GM12878 (cell line): ENCODE measurements around the gene XPO5. TPM values are rescaled to one million over a fixed set of nuclear protein-coding genes. Genes with fewer than 3 reads are reported as not detected.

ENCODE experiments used
- ATAC-seq: fragments of 200-7000 bp; cut with Tn5 transposase; 3 replicates; pipeline ENCODE4 v1.9.1; 2020; ENCODE audit warnings: mild to moderate bottlenecking, moderate library complexity
- BruUV-seq: library from RNA; stranded (reverse); fragments of 400-500 nt; replicated peaks from 2 replicates; lab custom pipeline; 2021; lab: Mats Ljungman, UMichigan
- CTCF ChIA-PET: fragments of 300-600 bp; sonication (Branson Sonifier 250); formaldehyde crosslinking; extraction: SDS; loops from one replicate; lab custom pipeline; 2021; ENCODE audit warnings: inconsistent platforms; lab: Yijun Ruan, JAX
- POLR2A ChIA-PET: fragments of 350-600 bp; formaldehyde crosslinking; extraction: SDS; loops from one replicate; lab custom pipeline; 2021; ENCODE audit warnings: inconsistent platforms; lab: Charles Lee
- RAD21 ChIA-PET: fragments of 300-600 bp; sonication (Branson Sonifier 250); formaldehyde crosslinking; loops from one replicate; lab custom pipeline; 2023; ENCODE audit warnings: antibody characterized with exemption; ENCODE audit not compliant: unreplicated experiment; lab: Charles Lee
- SMC1A ChIA-PET: fragments of 300-600 bp; sonication (Branson Sonifier 250); formaldehyde crosslinking; loops from one replicate; lab custom pipeline; 2023; ENCODE audit not compliant: unreplicated experiment, uncharacterized antibody; lab: Charles Lee
- DNase-seq: peaks from one replicate; pipeline ENCODE4 v3.0.0-alpha.2; 2011; ENCODE audit warnings: low read depth, low spot score
- FAIRE-seq: peaks from 3 replicates; lab custom pipeline; 2011; peaks lifted over from hg19 to GRCh38; lab: Jason Lieb, UNC
- H2AFZ ChIP-seq: 2 replicates; pipeline ENCODE4 v1.6.0; 2011; ENCODE audit warnings: low read depth, low read length, control low read depth; ENCODE audit not compliant: control insufficient read depth
- H3K27ac ChIP-seq: 2 replicates; pipeline ENCODE4 v1.5.1; 2011; ENCODE audit warnings: control low read depth; ENCODE audit not compliant: control insufficient read depth, insufficient read depth
- H3K27me3 ChIP-seq, 2 experiments: replicated peaks in 1 of 2; 2 replicates each; pipeline versions ENCODE4 v1.6.0 to v1.6.1; 2011; ENCODE audit warnings: low read length in 1 of 2; ENCODE audit not compliant: control insufficient read depth in 2 of 2, insufficient read depth in 2 of 2
- H3K36me3 ChIP-seq, 2 experiments: 2 replicates each; pipeline ENCODE4 v1.5.1; 2011; ENCODE audit warnings: low read length in 1 of 2; ENCODE audit not compliant: control insufficient read depth in 2 of 2, insufficient read depth in 2 of 2
- H3K4me1 ChIP-seq: 2 replicates; pipeline ENCODE4 v1.6.1; 2011; ENCODE audit warnings: mild to moderate bottlenecking, low read length, moderate library complexity, mixed read lengths; ENCODE audit not compliant: control insufficient read depth, insufficient read depth
- H3K4me2 ChIP-seq: 2 replicates; pipeline ENCODE4 v1.6.0; 2011; ENCODE audit warnings: control low read depth; ENCODE audit not compliant: control insufficient read depth, insufficient read depth
- H3K4me3 ChIP-seq: fragments of 200-600 bp; sonication (generic); 2 replicates; pipeline ENCODE4 v1.5.1; 2016
- H3K79me2 ChIP-seq: 2 replicates; pipeline ENCODE4 v1.6.0; 2011; ENCODE audit warnings: low read length; ENCODE audit not compliant: control insufficient read depth, insufficient read depth
- H3K9ac ChIP-seq: 2 replicates; pipeline ENCODE4 v1.8.0; 2011; ENCODE audit warnings: low read length, control low read depth, mixed read lengths; ENCODE audit not compliant: control insufficient read depth, insufficient read depth
- H3K9me3 ChIP-seq: replicated peaks from 3 replicates; pipeline ENCODE4 v1.5.1; 2011; ENCODE audit warnings: mild to moderate bottlenecking, low read length; ENCODE audit not compliant: control insufficient read depth, insufficient read depth
- H4K20me1 ChIP-seq: 2 replicates; pipeline ENCODE4 v1.6.0; 2011; ENCODE audit not compliant: control insufficient read depth, insufficient read depth
- BCL3 ChIP-seq: IDR thresholded peaks from 2 replicates; pipeline ENCODE4 v1.6.1; 2011; ENCODE audit warnings: borderline replicate concordance, low read depth, mild to moderate bottlenecking, moderate library complexity, low read length; ENCODE audit not compliant: insufficient read depth, poor library complexity, severe bottlenecking
- EP300 ChIP-seq, 2 experiments: fragments of 150-350 bp in 1 of 2; IDR thresholded peaks; 2 replicates each; pipeline ENCODE4 v1.6.1; 2011 to 2012; ENCODE audit warnings: low read depth in 2 of 2, low read length in 2 of 2, borderline replicate concordance in 1 of 2, improper control_type of control experiment in 1 of 2, inconsistent platforms in 1 of 2; ENCODE audit not compliant: control insufficient read depth in 1 of 2
- MYC ChIP-seq: IDR thresholded peaks from 2 replicates; pipeline ENCODE4 v1.6.1; 2011; ENCODE audit warnings: mild to moderate bottlenecking, low read length, moderate library complexity, inconsistent platforms; ENCODE audit not compliant: insufficient read depth, insufficient replicate concordance, insufficient read length, severe bottlenecking
- NFYA ChIP-seq: IDR thresholded peaks from 2 replicates; pipeline ENCODE4 v1.6.1; 2011; ENCODE audit warnings: low read depth, mild to moderate bottlenecking, low read length, improper control_type of control experiment, borderline replicate concordance
- NR2F1 ChIP-seq: fragments of 450-650 bp; conservative IDR thresholded peaks from 2 replicates; pipeline ENCODE4 v1.6.1; 2017; ENCODE audit warnings: mild to moderate bottlenecking
- POLR2A ChIP-seq: IDR thresholded peaks from 2 replicates; pipeline ENCODE4 v1.6.1; 2011; ENCODE audit warnings: low read depth, mild to moderate bottlenecking, low read length
- POLR2AphosphoS5 ChIP-seq: IDR thresholded peaks from 2 replicates; pipeline ENCODE4 v1.6.1; 2011; ENCODE audit warnings: mild to moderate bottlenecking, low read length, inconsistent platforms
- TBL1XR1 ChIP-seq: IDR thresholded peaks from 2 replicates; pipeline ENCODE4 v1.6.1; 2012; ENCODE audit warnings: low read depth, low read length, improper control_type of control experiment
- USF2 ChIP-seq: IDR thresholded peaks from 2 replicates; pipeline ENCODE4 v1.6.1; 2011; ENCODE audit warnings: low read depth, low read length, improper control_type of control experiment, borderline replicate concordance
- WGBS: methylation state at CpG from one replicate; pipeline ENCODE4 v1.1.6; 2016; ENCODE audit warnings: low lambda C conversion rate; ENCODE audit not compliant: insufficient replicate concordance, insufficient coverage; ENCODE audit errors: missing lambda C conversion rate; 5-methylcytosine and 5-hydroxymethylcytosine counted together
- in situ Hi-C: fragments of 300-500 bp; cut with MboI; formaldehyde crosslinking; loops from 9 replicates; pipeline ENCODE4 v1.14.3; 2018; ENCODE audit warnings: mixed read lengths
- intact Hi-C: fragments of 100-400 bp; cut with micrococcal nuclease; formaldehyde crosslinking; loops from one replicate; pipeline ENCODE4 v1.14.2; 2022; ENCODE audit not compliant: unreplicated experiment
- polyA plus RNA-seq, 11 experiments: library from polyadenylated mRNA; depleted of rRNA in 4 of 11; unstranded in 6 of 11; stranded (reverse) in 5 of 11; fragments of >200 nt; fragmentation: Nextera tagmentation in 4 of 11; fragmentation: Illumina TruSeq in 1 of 11; extraction: Ambion mirVana in 4 of 11; extraction: Trizol in 1 of 11; gene quantifications; 1 replicate in 1 of 11; 2 replicates in 10 of 11; pipeline versions ENCODE4 v1.2.1 to v1.2.3, GENCODE V29; 2011 to 2016; ENCODE audit warnings: inconsistent platforms in 2 of 11, missing spikeins in 2 of 11, low read depth in 1 of 11
- total RNA-seq, 4 experiments: library from RNA; depleted of rRNA in 3 of 4; stranded (reverse); fragments of >200 nt in 3 of 4; fragmentation: Illumina TruSeq in 1 of 4; extraction: Trizol in 1 of 4; gene quantifications; 2 replicates each; pipeline versions ENCODE4 v1.2.1 to v1.2.3, GENCODE V29; 2013 to 2021

XPO5 gene
- total and polyA plus RNA-seq, 10 of the 15 experiments (the other 5 are each of a cell fraction or from before 2014, with no cell fraction given), result 11.3 to 76.0 (median 41.6) TPM

- WGBS, result 94% methylated on average over 3 of the region's 3 CpGs
- Histone ChIP-seq H3K79me2 (peaks cover 9% of the 10 kb centered on the region), H4K20me1 (no peaks in the 10 kb centered on the region), H3K4me1 (no peaks in the 10 kb centered on the region), H3K4me3 (no peak overlapping the region), H2AFZ (no peak overlapping the region), H3K4me2 (no peak overlapping the region), H3K9ac (no peak overlapping the region), H3K36me3 (peaks cover 39 to 43% of the 10 kb centered on the region in 2 experiments), H3K27me3 (no peaks in the 10 kb centered on the region), H3K9me3 (no peaks in the 10 kb centered on the region), H3K27ac (no peak overlapping the region)
- ATAC-seq (no peak; the same call in 2 of the 3 replicates), FAIRE-seq (no peak), DNase-seq (no peak)
- CTCF ChIA-PET, result no interaction called here
- BruUV-seq, result no TSS peak
- in situ Hi-C loops (no loop called here), intact Hi-C loops (no loop called here)
- POLR2A ChIA-PET, result no interaction called here
- SMC1A ChIA-PET, result no interaction called here
- RAD21 ChIA-PET, result no interaction called here
- no peak for TF ChIP-seq NFYA
- TF ChIP-seq USF2, result no peak
- TF ChIP-seq POLR2AphosphoS5, result peak; percentile 19; the same call in 1 of the 2 replicates
- TF ChIP-seq TBL1XR1, result no peak
- TF ChIP-seq BCL3, result no peak
- no peak for TF ChIP-seq NR2F1
- TF ChIP-seq POLR2A, result peak; percentile 47; the same call in 1 of the 2 replicates
- no peak for TF ChIP-seq EP300 (IDR thresholded peaks at IDR 0.05; ENCODE audit: borderline replicate concordance in 1 of 2, control insufficient read depth in 1 of 2, low read depth in 2 of 2, low read length in 2 of 2)
- no peak for TF ChIP-seq MYC
Observed at GRCh38 chr6:43523284-43523683, 52.6 kb downstream of the XPO5 start.
